GM12874 (cell line): Measurements from ENCODE around the gene SLU7.

Source experiments
- CTCF ChIP-seq: IDR thresholded peaks from 2 replicates; pipeline ENCODE4 v1.5.1; 2011; ENCODE audit warnings: low read depth, mild to moderate bottlenecking, control low read depth, low read length, moderate library complexity; ENCODE audit not compliant: insufficient read depth

SLU7 gene

DNA sequence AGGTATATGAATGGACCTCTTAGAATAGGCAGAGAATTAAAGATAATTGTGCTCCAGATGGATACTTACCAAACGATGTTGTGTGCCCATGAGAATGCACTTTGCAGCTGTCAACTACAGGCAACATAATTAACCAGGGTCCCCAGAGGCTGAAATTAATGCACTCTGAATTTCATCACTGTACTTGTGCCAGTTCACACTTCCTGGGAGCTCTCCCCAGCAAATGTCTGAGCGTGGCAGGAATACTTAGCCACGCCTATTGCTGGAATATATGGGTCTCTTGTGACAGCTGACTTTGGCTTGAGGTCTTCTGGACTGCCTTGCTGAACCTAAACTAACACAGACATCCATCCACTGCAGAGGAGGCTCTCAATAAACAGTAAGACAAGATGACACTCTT lies 36.5 kb downstream of the SLU7 start:
- no peak for TF ChIP-seq CTCF

- no peak for TF ChIP-seq CTCF
Measured at GRCh38 chr5:160380041-160380440, 38.8 kb downstream of the SLU7 start.

- no peak for TF ChIP-seq CTCF
Measured at GRCh38 chr5:160379511-160379910, 39.4 kb downstream of the SLU7 start.

DNA sequence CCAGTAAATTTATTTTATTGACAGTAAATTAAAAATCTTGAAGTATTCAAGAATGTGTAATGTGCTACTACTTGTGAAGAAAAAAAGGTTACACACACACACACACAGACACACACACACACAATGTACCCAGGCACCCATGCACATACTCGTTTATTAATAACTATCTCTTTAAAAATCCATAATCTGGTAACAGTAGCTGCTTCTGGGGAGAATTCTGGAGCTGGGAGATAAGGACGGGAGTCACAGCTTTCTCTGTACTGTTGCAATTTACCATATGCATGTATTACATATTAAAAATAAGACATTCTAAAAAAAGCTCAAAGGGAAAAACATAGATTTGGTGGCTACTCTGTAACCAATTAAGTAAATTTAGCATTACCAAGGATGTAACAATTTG lies 40.6 kb downstream of the SLU7 start:
- TF ChIP-seq CTCF, result no peak

- no peak for TF ChIP-seq CTCF
Measured at GRCh38 chr5:160377651-160378050, 41.2 kb downstream of the SLU7 start.

DNA sequence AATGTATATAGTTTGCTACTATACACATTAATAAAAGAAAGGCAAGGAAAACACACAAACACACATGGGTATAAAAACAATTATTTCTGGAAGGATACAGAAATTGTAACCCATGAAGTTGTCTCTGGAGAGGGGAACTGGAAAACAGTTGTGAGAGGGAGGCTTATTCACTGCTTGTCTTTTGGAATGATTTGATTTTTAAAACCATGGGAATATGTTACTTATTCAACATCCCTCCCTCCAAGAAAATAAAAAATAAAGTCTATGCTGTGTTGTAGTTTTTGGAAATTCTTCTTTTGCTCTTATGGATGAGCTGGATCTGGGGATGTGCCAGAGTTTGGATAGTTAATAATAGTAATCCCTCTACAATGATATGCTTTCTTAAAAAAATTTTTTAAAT lies 42.5 kb downstream of the SLU7 start:
- TF ChIP-seq CTCF, result no peak

- TF ChIP-seq CTCF, result no peak
Measured at GRCh38 chr5:160375701-160376100, 43.2 kb downstream of the SLU7 start.

- TF ChIP-seq CTCF, result no peak
Measured at GRCh38 chr5:160375166-160375565, 43.7 kb downstream of the SLU7 start.
